Right lobe of liver (tissue), 4 donors: ENCODE measurements around the gene C1QTNF8.

Source experiments
- POLR2A ChIP-seq: fragments of 450-650 bp; IDR thresholded peaks from one replicate; pipeline ENCODE4 v1.6.1; 2017; ENCODE audit warnings: antibody characterized with exemption, mild to moderate bottlenecking
- TF ChIP-seq, protein P1 (sequence below), 4 donors: fragments of 200-600 bp in 3 of 4; fragments of 450-650 bp in 1 of 4; IDR thresholded peaks; one replicate each; pipeline versions ENCODE4 v1.5.1 to v1.8.0; 2016 to 2022; ENCODE audit warnings: antibody characterized with exemption in 4 of 4, mild to moderate bottlenecking in 2 of 4
- donor health status: DM: no; HTN: no; CAD: no.
- donor health status: DM: no; HTN: no; CAD: no.
- donor health status: DM: no; HTN: yes; CAD: no.

DNA sequence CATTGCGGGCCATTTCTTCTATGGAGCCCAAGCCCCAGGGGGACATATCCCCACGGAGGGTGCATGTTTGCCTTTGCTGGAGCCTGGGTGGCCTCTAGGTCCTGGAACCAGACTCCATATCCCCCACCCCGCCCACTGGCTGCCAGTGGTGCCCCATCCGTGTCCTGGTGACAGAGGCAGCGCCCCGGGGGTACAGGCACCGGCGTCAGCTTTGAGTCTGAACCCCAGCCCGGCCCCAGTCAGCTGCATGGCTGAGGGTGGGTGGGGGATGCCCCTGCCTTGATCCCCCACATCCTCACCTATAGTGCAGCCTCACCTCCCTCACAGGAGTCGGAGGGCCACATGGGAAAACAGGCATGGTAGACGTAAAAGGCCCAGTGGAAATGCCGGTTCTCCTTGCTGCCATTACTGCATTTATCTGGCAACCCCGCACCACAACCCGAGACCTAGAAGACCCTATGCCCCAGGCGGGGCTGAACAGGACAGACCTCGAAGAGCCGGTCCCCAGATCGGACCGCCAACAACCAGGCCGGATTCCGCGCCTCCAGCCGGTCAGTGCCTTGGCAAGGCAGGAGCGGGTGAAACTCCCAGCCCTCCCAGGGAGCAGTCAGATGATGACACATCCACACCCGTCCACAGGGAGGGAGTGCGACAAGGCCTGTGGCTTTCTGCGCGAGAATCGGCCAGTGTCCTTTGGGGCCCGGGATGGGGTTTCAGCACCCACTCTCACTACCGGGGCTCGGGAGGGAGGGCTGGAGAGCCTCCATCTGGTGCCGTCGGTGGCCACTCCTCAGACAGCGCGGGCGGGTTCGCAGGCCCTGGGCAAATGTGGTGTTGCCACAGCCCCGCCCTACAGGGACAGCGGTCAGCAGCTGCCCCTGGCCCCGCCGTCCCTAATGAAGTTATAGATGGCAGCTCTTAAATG is 35.4 kb downstream of the C1QTNF8 start:
- TF ChIP-seq, protein P1, sequence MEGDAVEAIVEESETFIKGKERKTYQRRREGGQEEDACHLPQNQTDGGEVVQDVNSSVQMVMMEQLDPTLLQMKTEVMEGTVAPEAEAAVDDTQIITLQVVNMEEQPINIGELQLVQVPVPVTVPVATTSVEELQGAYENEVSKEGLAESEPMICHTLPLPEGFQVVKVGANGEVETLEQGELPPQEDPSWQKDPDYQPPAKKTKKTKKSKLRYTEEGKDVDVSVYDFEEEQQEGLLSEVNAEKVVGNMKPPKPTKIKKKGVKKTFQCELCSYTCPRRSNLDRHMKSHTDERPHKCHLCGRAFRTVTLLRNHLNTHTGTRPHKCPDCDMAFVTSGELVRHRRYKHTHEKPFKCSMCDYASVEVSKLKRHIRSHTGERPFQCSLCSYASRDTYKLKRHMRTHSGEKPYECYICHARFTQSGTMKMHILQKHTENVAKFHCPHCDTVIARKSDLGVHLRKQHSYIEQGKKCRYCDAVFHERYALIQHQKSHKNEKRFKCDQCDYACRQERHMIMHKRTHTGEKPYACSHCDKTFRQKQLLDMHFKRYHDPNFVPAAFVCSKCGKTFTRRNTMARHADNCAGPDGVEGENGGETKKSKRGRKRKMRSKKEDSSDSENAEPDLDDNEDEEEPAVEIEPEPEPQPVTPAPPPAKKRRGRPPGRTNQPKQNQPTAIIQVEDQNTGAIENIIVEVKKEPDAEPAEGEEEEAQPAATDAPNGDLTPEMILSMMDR (IDR thresholded peaks at IDR 0.05): no peak
- TF ChIP-seq POLR2A: no peak
